HG03095 (cell line): Measurements from ENCODE around the gene NOTCH2.
"Not testable (repeated sequence)": the region's sequence is repeated elsewhere in the genome, so short reads cannot be mapped to it uniquely, and the experiment has no call there.

Source experiments
- ATAC-seq: cut with Tn5 transposase; IDR thresholded peaks from one replicate; pipeline ENCODE4 v1.9.1; 2021; ENCODE audit warnings: moderate library complexity; ENCODE audit not compliant: unreplicated experiment

NOTCH2 gene

GRCh38 chr1:120069067-120069919, at the start of gene NOTCH2:
Gene NOTCH2, minus strand, starts transcription at chr1:120069662. Its CDS starts 256 bp downstream, at chr1:120069406.
- ATAC-seq, result not testable (repeated sequence)

- peak; percentile 58 for ATAC-seq
These were observed 48.1 kb upstream of the NOTCH2 start for GRCh38 chr1:120117371-120118177.

GRCh38 chr1:120116094-120116493, 46.6 kb upstream of the NOTCH2 start:
- not testable (repeated sequence) for ATAC-seq

GRCh38 chr1:120113134-120113533, 43.7 kb upstream of the NOTCH2 start:
- ATAC-seq, result not testable (repeated sequence)

- not testable (repeated sequence) for ATAC-seq
These were observed 42.8 kb upstream of the NOTCH2 start for GRCh38 chr1:120112212-120112611.

- not testable (repeated sequence) for ATAC-seq
These were observed 42.3 kb upstream of the NOTCH2 start for GRCh38 chr1:120111771-120112170.

- ATAC-seq, result not testable (repeated sequence)
These were observed 41.5 kb upstream of the NOTCH2 start for GRCh38 chr1:120111008-120111407.

GRCh38 chr1:120109656-120110055, 40.2 kb upstream of the NOTCH2 start:
- not testable (repeated sequence) for ATAC-seq

- not testable (repeated sequence) for ATAC-seq
These were observed 39.7 kb upstream of the NOTCH2 start for GRCh38 chr1:120109180-120109579.

- not testable (repeated sequence) for ATAC-seq
These were observed 35.8 kb upstream of the NOTCH2 start for GRCh38 chr1:120105288-120105687.

GRCh38 chr1:120103768-120104167, 34.3 kb upstream of the NOTCH2 start:
- ATAC-seq, result not testable (repeated sequence)

GRCh38 chr1:120101593-120101992, 32.1 kb upstream of the NOTCH2 start:
- ATAC-seq, result not testable (repeated sequence)

- not testable (repeated sequence) for ATAC-seq
These were observed 31.1 kb upstream of the NOTCH2 start for GRCh38 chr1:120100590-120100989.

- ATAC-seq, result not testable (repeated sequence)
These were observed 29.7 kb upstream of the NOTCH2 start for GRCh38 chr1:120098986-120099759.

GRCh38 chr1:120096981-120097545, 27.6 kb upstream of the NOTCH2 start:
- ATAC-seq, result not testable (repeated sequence)

- not testable (repeated sequence) for ATAC-seq
These were observed 24.2 kb upstream of the NOTCH2 start for GRCh38 chr1:120093548-120094181.

GRCh38 chr1:120092232-120093218, 23.1 kb upstream of the NOTCH2 start:
- not testable (repeated sequence) for ATAC-seq

GRCh38 chr1:120090830-120091229, 21.4 kb upstream of the NOTCH2 start:
- not testable (repeated sequence) for ATAC-seq

- ATAC-seq, result not testable (repeated sequence)
These were observed 18.5 kb upstream of the NOTCH2 start for GRCh38 chr1:120087959-120088358.
